ELF-1 (cell line): ENCODE measurements around the gene NRL.
"Not testable (repeated sequence)": the region's sequence is repeated elsewhere in the genome, so short reads cannot be mapped to it uniquely, and the experiment has no call there.

Experiments used
- DNase-seq: peaks from one replicate; pipeline ENCODE4 v3.0.0-alpha.2; 2016; ENCODE audit warnings: low read depth, low spot score

The NRL gene

GRCh38 chr14:24051789-24052655 lies 62.7 kb downstream of the NRL start, which contains the start of gene CARMIL3:
Gene CARMIL3, plus strand, starts transcription at chr14:24052009. Its CDS starts 145 bp downstream, at chr14:24052154.
- DNase-seq, result peak; percentile 72

- DNase-seq, result peak; percentile 35
These were observed 63.5 kb downstream of the NRL start for GRCh38 chr14:24051176-24051788.

- DNase-seq, result not testable (repeated sequence)
These were observed 64.0 kb downstream of the NRL start for GRCh38 chr14:24050753-24051152.

- not testable (repeated sequence) for DNase-seq
These were observed 65.7 kb downstream of the NRL start for GRCh38 chr14:24049002-24049401.

- no peak for DNase-seq
These were observed 72.0 kb downstream of the NRL start for GRCh38 chr14:24042746-24043145.

GRCh38 chr14:24040692-24041091 lies 74.1 kb downstream of the NRL start:
- no peak for DNase-seq

GRCh38 chr14:24038686-24039085 lies 76.1 kb downstream of the NRL start:
- no peak for DNase-seq

GRCh38 chr14:24037658-24038037 lies 77.1 kb downstream of the NRL start:
- no peak for DNase-seq

GRCh38 chr14:24036963-24037657 lies 77.6 kb downstream of the NRL start:
- DNase-seq, result not testable (repeated sequence)

- DNase-seq, result peak; percentile 90
These were observed 78.4 kb downstream of the NRL start for GRCh38 chr14:24036169-24036962.

- DNase-seq, result not testable (repeated sequence)
These were observed 79.0 kb downstream of the NRL start for GRCh38 chr14:24035769-24036168.

GRCh38 chr14:24032727-24033418 lies 81.9 kb downstream of the NRL start:
- no peak for DNase-seq

- DNase-seq, result not testable (repeated sequence)
These were observed 83.4 kb downstream of the NRL start for GRCh38 chr14:24031331-24031730.

- not testable (repeated sequence) for DNase-seq
These were observed 85.1 kb downstream of the NRL start for GRCh38 chr14:24029687-24030086.
